ENCODE data around the gene TECPR2. TPM values are rescaled to one million over a fixed set of nuclear protein-coding genes. Genes with fewer than 3 reads are reported as not detected.

Gene TECPR2
- total RNA-seq, 2 donors from 2014 or later, result 7.0 to 51.4 TPM

- no peak overlapping the region for H3K27ac ChIP-seq
- intact Hi-C loops (cut with DNase I), result no loop called here
- no peaks in the 10 kb centered on the region for H3K4me1 ChIP-seq
- TF ChIP-seq CTCF (IDR thresholded peaks at IDR 0.05) (no peak), POLR2A (IDR thresholded peaks at IDR 0.05) (no peak)
- ATAC-seq (no peak), DNase-seq (no peak)
- no peaks in the 10 kb centered on the region for H3K9me3 ChIP-seq
- no peak overlapping the region for H3K4me3 ChIP-seq
- H3K27me3 ChIP-seq, result no peaks in the 10 kb centered on the region
- no peaks in the 10 kb centered on the region for H3K36me3 ChIP-seq (replicated peaks in 1 of 2; ENCODE audit: insufficient read depth in 1 of 2, low read depth in 2 of 2)
Measured at GRCh38 chr14:102408724-102409123, 46.0 kb downstream of the TECPR2 start.

GRCh38 chr14:102415671-102416070 is 52.9 kb downstream of the TECPR2 start:
- DNase-seq, result no peak
- H3K9me3 ChIP-seq, result no peaks in the 10 kb centered on the region
- intact Hi-C loops (cut with DNase I), result no loop called here
- H3K4me3 ChIP-seq, result no peak overlapping the region
- H3K27ac ChIP-seq, result no peak overlapping the region
- ATAC-seq, result no peak
- H3K27me3 ChIP-seq, result no peaks in the 10 kb centered on the region
- TF ChIP-seq POLR2A (IDR thresholded peaks at IDR 0.05), result no peak
- TF ChIP-seq CTCF (IDR thresholded peaks at IDR 0.05), result no peak
- no peaks in the 10 kb centered on the region for H3K4me1 ChIP-seq
- 87 to 94% methylated on average over 10 to 16 of the region's 16 CpGs for WGBS, 2 donors
- peaks cover 0 to 3% of the 10 kb centered on the region in 2 donors for H3K36me3 ChIP-seq (replicated peaks in 1 of 2; ENCODE audit: insufficient read depth in 1 of 2, low read depth in 2 of 2)

GRCh38 chr14:102417001-102417431 is 54.3 kb downstream of the TECPR2 start:
- H3K4me1 ChIP-seq, result no peaks in the 10 kb centered on the region
- intact Hi-C loops (cut with DNase I), result no loop called here
- ATAC-seq (no peak), DNase-seq (no peak)
- H3K27ac ChIP-seq, result no peak overlapping the region
- H3K27me3 ChIP-seq, result no peaks in the 10 kb centered on the region
- TF ChIP-seq CTCF (IDR thresholded peaks at IDR 0.05), result no peak
- TF ChIP-seq POLR2A (IDR thresholded peaks at IDR 0.05), result no peak
- H3K4me3 ChIP-seq, result no peak overlapping the region
- WGBS, 2 donors, result 86 to 90% methylated on average over 9 of the region's 9 CpGs
- no peaks in the 10 kb centered on the region for H3K9me3 ChIP-seq
- H3K36me3 ChIP-seq (replicated peaks in 1 of 2; ENCODE audit: insufficient read depth in 1 of 2, low read depth in 2 of 2), result peaks cover 0 to 3% of the 10 kb centered on the region in 2 donors

GRCh38 chr14:102417646-102418045 is 54.9 kb downstream of the TECPR2 start:
- TF ChIP-seq POLR2A (IDR thresholded peaks at IDR 0.05), result no peak
- no peak for TF ChIP-seq CTCF (IDR thresholded peaks at IDR 0.05)
- intact Hi-C loops (cut with DNase I), result no loop called here
- Histone ChIP-seq H3K27me3 (no peaks in the 10 kb centered on the region), H3K36me3 (replicated peaks in 1 of 2; ENCODE audit: insufficient read depth in 1 of 2, low read depth in 2 of 2) (peaks cover 0 to 3% of the 10 kb centered on the region in 2 donors), H3K9me3 (no peaks in the 10 kb centered on the region), H3K4me3 (no peak overlapping the region), H3K27ac (no peak overlapping the region), H3K4me1 (no peaks in the 10 kb centered on the region)
- ATAC-seq (no peak), DNase-seq (no peak)
- WGBS, 2 donors, result 95 to 97% methylated on average over 11 to 12 of the region's 12 CpGs

- no peak for DNase-seq
- Histone ChIP-seq H3K27me3 (no peaks in the 10 kb centered on the region), H3K4me3 (no peak overlapping the region), H3K4me1 (no peaks in the 10 kb centered on the region), H3K9me3 (no peaks in the 10 kb centered on the region), H3K36me3 (replicated peaks in 1 of 2; ENCODE audit: insufficient read depth in 1 of 2, low read depth in 2 of 2) (peaks cover 0 to 3% of the 10 kb centered on the region in 2 donors), H3K27ac (no peak overlapping the region)
- ATAC-seq, result no peak
- WGBS, 2 donors, result 86 to 88% methylated on average over 13 to 14 of the region's 14 CpGs
- no peak for TF ChIP-seq CTCF (IDR thresholded peaks at IDR 0.05)
- no peak for TF ChIP-seq POLR2A (IDR thresholded peaks at IDR 0.05)
- intact Hi-C loops (cut with DNase I), result no loop called here
Measured at GRCh38 chr14:102418169-102418852, 55.6 kb downstream of the TECPR2 start.

All from body of pancreas (tissue), 4 donors.